Hepatocyte (in vitro differentiated cells): ENCODE results near the gene USH1C.

Experiments
- CTCF ChIP-seq: fragments of 200-600 bp; sonication (generic); IDR thresholded peaks from 2 replicates; pipeline ENCODE4 v1.5.1; 2016; ENCODE audit warnings: antibody characterized with exemption, mild to moderate bottlenecking; ENCODE audit not compliant: poor library complexity
- EZH2 ChIP-seq: fragments of 200-600 bp; sonication (generic); IDR thresholded peaks from 2 replicates; pipeline ENCODE4 v1.6.1; 2016; ENCODE audit warnings: antibody characterized with exemption, mild to moderate bottlenecking, borderline replicate concordance
- EZH2phosphoT487 ChIP-seq: fragments of 200-600 bp; sonication (generic); IDR thresholded peaks from one replicate; pipeline ENCODE4 v1.6.1; 2018; ENCODE audit warnings: antibody characterized with exemption, mild to moderate bottlenecking, low read depth, moderate library complexity; ENCODE audit not compliant: unreplicated experiment, severe bottlenecking

- no peak for TF ChIP-seq CTCF
- no peak for TF ChIP-seq EZH2phosphoT487
- TF ChIP-seq EZH2, result no peak
Measured at GRCh38 chr11:17580271-17580670, 36.1 kb upstream of the USH1C start.
